GM18907 (cell line): Measurements from ENCODE around the gene RHOU.
A peak's percentile ranks its signal among the peaks of the same experiment; 100 is the strongest.
"Not testable (repeated sequence)": the region's sequence is repeated elsewhere in the genome, so short reads cannot be mapped to it uniquely, and the experiment has no call there.

Experiments used
- ATAC-seq: cut with Tn5 transposase; IDR thresholded peaks from one replicate; pipeline ENCODE4 v1.9.1; 2021; ENCODE audit warnings: mild to moderate bottlenecking, moderate library complexity; ENCODE audit not compliant: unreplicated experiment

RHOU gene

GRCh38 chr1:228734881-228735801 lies at the start of gene RHOU:
TSS of gene RHOU (plus strand) at chr1:228735479. CDS start at chr1:228735743, 264 bp downstream.
- ATAC-seq = peak; percentile 72

GRCh38 chr1:228687587-228687986 lies 47.7 kb upstream of the RHOU start:
- ATAC-seq = no peak

GRCh38 chr1:228689255-228689654 lies 46.0 kb upstream of the RHOU start:
- ATAC-seq = no peak

DNA sequence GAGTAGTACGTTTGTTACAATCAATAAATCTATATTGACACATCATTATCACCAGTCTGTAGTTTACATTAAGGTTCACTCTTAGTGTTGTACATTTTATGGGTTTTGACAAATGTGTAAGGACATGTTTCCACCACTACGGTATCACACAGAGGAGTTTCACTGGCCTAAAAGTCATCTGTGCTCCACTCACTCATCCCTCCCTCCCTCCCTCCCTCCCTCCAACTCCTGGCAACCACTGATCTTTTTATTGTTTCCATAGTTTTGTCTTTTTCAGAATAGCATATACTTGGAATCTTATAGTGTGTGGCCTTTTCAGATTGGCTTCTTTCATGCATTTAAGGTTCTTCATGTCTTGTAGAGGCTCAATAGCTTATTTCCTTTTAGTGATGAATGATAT lies 44.1 kb upstream of the RHOU start:
- no peak for ATAC-seq

GRCh38 chr1:228691926-228692325 lies 43.4 kb upstream of the RHOU start:
- no peak for ATAC-seq

- not testable (repeated sequence) for ATAC-seq
Observed at GRCh38 chr1:228694447-228694846, 40.8 kb upstream of the RHOU start.

- no peak for ATAC-seq
Observed at GRCh38 chr1:228695015-228695955, 40.0 kb upstream of the RHOU start.

DNA sequence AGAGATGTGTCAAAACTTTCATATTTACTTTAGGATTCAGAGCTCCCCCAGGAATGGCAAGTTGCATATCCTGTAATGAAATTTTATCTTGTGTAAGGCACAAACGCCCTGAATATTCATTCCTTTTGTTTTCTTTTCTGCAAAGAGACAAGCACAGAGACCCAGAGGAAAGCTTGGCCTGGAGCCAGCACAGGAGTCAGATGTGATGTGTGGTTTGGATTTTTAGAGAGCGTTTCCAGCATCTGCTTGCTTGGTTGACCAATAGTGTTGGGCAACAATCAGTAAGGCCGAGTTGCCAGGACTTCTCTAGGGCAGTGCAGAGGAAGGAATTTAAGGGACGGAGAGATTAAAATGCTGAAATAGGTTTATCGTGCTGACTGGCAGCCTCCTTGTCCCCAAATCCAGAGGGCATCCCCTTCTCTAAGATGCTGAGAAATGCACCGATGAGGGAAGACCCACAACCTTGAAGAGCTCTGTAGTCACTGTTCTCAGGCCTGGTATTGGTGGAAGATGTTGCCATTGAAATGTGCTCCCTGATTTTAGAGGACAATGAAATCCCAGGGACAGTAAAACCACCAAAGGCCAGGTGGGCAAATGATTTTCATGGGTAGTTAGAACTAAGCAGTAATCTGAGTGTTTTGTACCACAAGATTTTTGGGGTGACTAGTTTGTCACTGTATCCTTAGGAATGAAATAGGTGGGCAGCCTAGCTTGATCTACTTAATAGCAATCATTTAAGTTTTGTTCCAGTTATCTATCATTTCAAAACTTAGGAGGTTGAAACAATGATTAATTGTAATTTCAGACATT lies 37.9 kb upstream of the RHOU start:
- ATAC-seq = no peak

DNA sequence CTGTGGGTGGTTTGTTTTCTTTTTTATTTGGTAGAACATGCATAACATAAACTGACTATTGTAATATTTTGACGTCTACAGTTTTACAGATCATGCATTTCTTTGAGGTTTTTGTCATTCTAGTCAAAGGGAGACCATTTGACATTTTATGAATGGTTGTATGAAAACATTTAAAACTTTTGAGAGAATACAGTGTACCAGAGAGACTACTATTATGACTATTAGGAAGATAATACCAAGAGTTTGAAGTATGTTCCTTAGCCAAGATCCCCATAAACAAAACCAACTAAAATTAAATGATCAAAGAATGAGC lies 37.3 kb upstream of the RHOU start:
- ATAC-seq = no peak

GRCh38 chr1:228702433-228702832 lies 32.8 kb upstream of the RHOU start:
- no peak for ATAC-seq

DNA sequence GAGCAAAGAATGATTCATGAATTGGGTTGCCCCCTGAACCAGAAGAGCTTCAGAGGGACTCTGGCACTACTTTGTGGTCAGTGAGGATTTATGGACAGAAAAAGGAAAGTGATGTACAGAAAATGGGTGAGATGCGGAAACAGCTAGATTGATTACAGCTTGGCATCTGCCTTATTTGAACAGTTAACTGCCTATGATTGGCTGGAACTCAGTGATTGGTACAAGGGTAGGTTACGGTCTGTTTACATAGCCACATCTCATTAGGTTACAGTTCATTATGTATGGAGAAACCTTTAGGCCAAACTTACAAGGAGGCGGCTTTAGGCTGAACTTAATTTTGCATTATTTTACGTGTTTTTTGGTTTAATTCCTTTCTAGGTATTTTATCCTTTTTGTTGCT lies 29.0 kb upstream of the RHOU start:
- no peak for ATAC-seq

GRCh38 chr1:228717081-228717480 lies 18.2 kb upstream of the RHOU start:
- no peak for ATAC-seq

- no peak for ATAC-seq
Observed at GRCh38 chr1:228721407-228721806, 13.9 kb upstream of the RHOU start.

DNA sequence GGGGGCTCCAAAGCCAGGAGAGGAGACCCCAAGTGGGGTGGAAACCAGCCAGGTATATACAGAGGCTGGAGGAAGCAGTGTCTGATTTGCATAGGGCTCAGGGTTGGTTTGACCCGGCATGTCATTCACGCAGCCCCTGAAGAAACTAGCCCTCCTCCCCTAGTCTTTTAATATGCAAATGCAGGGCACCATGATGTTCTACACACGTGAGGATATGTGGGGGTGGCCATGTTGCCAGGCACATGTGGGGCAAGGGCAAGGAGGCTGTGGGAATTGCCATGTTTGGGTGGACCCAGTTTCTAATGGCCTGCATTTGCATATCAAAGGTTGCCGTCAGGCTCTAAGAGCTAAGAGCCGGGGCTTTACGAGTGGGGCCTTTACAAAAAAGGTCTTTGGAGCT lies 12.0 kb upstream of the RHOU start:
- ATAC-seq = no peak

DNA sequence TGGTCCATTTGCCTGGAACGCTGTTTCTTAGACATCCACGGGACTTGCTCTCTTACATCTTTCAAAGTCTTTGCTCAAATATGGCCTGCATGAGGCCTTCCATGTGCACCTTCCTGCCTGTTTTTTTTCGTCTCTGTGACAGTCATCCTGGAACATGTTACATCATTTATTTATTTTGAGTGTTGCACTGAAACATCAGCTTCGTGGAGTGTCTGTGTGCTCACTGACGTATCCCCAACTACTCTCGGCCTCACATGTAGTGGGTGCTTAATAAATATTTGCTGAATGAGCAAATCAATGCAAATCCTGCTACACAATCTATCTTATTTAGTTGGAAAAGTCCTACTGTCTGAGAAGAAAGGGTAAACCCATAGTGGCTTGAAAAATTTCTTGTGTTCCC lies 11.4 kb upstream of the RHOU start:
- ATAC-seq = no peak

DNA sequence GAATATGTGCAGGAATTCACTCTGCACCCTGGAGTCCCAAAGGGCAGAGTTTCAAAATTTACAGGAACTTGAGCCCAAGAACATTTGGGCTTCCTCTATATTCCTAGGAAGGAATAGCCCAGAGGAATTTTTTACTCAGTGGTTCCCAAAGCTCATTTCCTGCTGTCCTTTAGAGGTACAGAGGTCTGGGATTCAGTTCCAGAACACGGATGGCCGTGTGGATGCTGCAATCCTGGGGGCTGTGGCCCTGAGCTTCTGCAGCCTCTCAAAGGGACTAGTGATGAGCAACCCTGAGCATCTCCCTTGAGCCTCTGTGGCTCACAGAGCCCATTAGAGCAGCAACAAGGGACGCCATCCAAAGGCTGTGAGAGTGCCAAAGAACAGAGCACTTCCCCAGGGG lies 10.1 kb upstream of the RHOU start:
- no peak for ATAC-seq

GRCh38 chr1:228727681-228728171 lies 7.6 kb upstream of the RHOU start:
- no peak for ATAC-seq

- ATAC-seq = no peak
Observed at GRCh38 chr1:228732426-228732825, 2.9 kb upstream of the RHOU start.

- no peak for ATAC-seq
Observed at GRCh38 chr1:228733576-228733975, 1.7 kb upstream of the RHOU start.

- ATAC-seq = peak; percentile 27
Observed at GRCh38 chr1:228735871-228736586, 750 bp downstream of the RHOU start.
